Measurements from ENCODE around the gene BRME1. TPM values are rescaled to one million over a fixed set of nuclear protein-coding genes. Genes with fewer than 3 reads are reported as not detected.
A peak's percentile ranks its signal among the peaks of the same experiment; 100 is the strongest.

The BRME1 gene
- total and polyA plus RNA-seq, 2 of the 13 experiments (the other 11 are each of a cell fraction or from before 2014, with no cell fraction given), result 0.74 to 1.5 TPM

- no peak for TF ChIP-seq AHDC1 (CRISPR knock-in tag; IDR thresholded peaks at IDR 0.05; ENCODE audit: borderline replicate concordance)
- TF ChIP-seq ELF1 (CRISPR knock-in tag; IDR thresholded peaks at IDR 0.05), result peak; percentile 88
- peak; percentile 55; the same call in 1 of the 2 replicates for TF ChIP-seq ZBTB7B (CRISPR knock-in tag; IDR thresholded peaks at IDR 0.05)
- no peak for TF ChIP-seq ZNF577 (CRISPR knock-in tag; IDR thresholded peaks at IDR 0.05; ENCODE audit: borderline replicate concordance, low read depth)
- no peak for TF ChIP-seq THYN1 (CRISPR knock-in tag; IDR thresholded peaks at IDR 0.05; ENCODE audit: borderline replicate concordance, low read depth)
- TF ChIP-seq ZZZ3 (CRISPR knock-in tag; IDR thresholded peaks at IDR 0.05; ENCODE audit: borderline replicate concordance), result no peak; the same call in 1 of the 2 replicates
- TF ChIP-seq TCF7 (IDR thresholded peaks at IDR 0.05; ENCODE audit: low read depth), result no peak
- peak; percentile 43 for TF ChIP-seq SRSF1 (optimal IDR thresholded peaks at IDR 0.05; ENCODE audit: low read depth, low read length)
- TF ChIP-seq ZNF720 (CRISPR knock-in tag; IDR thresholded peaks at IDR 0.05), result no peak
- no peak for TF ChIP-seq ZUFSP (CRISPR knock-in tag; IDR thresholded peaks at IDR 0.05; ENCODE audit: borderline replicate concordance)
- no peak for TF ChIP-seq ATM (IDR thresholded peaks at IDR 0.05; ENCODE audit: borderline replicate concordance)
- peak; percentile 9; the same call in 1 of the 2 replicates for TF ChIP-seq BCL6 (CRISPR knock-in tag; IDR thresholded peaks at IDR 0.05)
- no peak for TF ChIP-seq ZNF678 (CRISPR knock-in tag; IDR thresholded peaks at IDR 0.05)
- peak; percentile 85 for TF ChIP-seq ETV5 (CRISPR knock-in tag; IDR thresholded peaks at IDR 0.05; ENCODE audit: borderline replicate concordance)
- TF ChIP-seq BATF2 (CRISPR knock-in tag; IDR thresholded peaks at IDR 0.05), result peak; percentile 64; the same call in 1 of the 2 replicates
- peak; percentile 85 for TF ChIP-seq ZNF564 (CRISPR knock-in tag; IDR thresholded peaks at IDR 0.05)
- TF ChIP-seq POLR2AphosphoS5 (IDR thresholded peaks at IDR 0.05; ENCODE audit: low read depth, low read length), result peak; percentile 51; the same call in 1 of the 2 replicates
- 0 out of 2 replicates have a peak, but pooled peaks have one; percentile 58 for TF ChIP-seq ZNF431 (CRISPR knock-in tag; IDR thresholded peaks at IDR 0.05; ENCODE audit: borderline replicate concordance, low read depth)
Observed at GRCh38 chr19:13905634-13906520, at the start of gene BRME1, which contains the start of gene CC2D1A (continued).
